Mesenchymal stem cell (in vitro differentiated cells and primary cell): ENCODE measurements around the gene CPNE8.

Source experiments
- DNase-seq: peaks from one replicate; pipeline ENCODE4 v3.0.0-alpha.2; 2013
- H2AFZ ChIP-seq: one replicate; pipeline ENCODE4 v1.6.1; 2013; ENCODE audit warnings: low read depth, mild to moderate bottlenecking, control low read depth, inconsistent platforms, low read length, moderate library complexity
- H2AK5ac ChIP-seq: 2 replicates; pipeline ENCODE4 v1.6.1; 2013; ENCODE audit warnings: low read length, moderate library complexity, mild to moderate bottlenecking, inconsistent platforms; ENCODE audit not compliant: severe bottlenecking
- H2BK120ac ChIP-seq: one replicate; pipeline ENCODE4 v1.6.1; 2013; ENCODE audit warnings: low read depth, mild to moderate bottlenecking, inconsistent platforms, low read length, moderate library complexity
- H2BK12ac ChIP-seq, 2 experiments: one replicate each; pipeline ENCODE4 v1.6.1; 2013; ENCODE audit warnings: inconsistent platforms in 2 of 2, low read length in 2 of 2, mild to moderate bottlenecking in 2 of 2, moderate library complexity in 2 of 2, control low read depth in 1 of 2
- H2BK15ac ChIP-seq: one replicate; pipeline ENCODE4 v1.6.1; 2013; ENCODE audit warnings: mild to moderate bottlenecking, low read depth, inconsistent platforms; ENCODE audit not compliant: poor library complexity, severe bottlenecking
- H2BK5ac ChIP-seq: 2 replicates; pipeline ENCODE4 v1.6.1; 2013; ENCODE audit warnings: low read depth, mild to moderate bottlenecking, low read length, control low read depth, inconsistent platforms; ENCODE audit not compliant: poor library complexity, severe bottlenecking
- H3K14ac ChIP-seq, 2 experiments: one replicate each; pipeline ENCODE4 v1.6.1; 2013; ENCODE audit warnings: inconsistent platforms in 2 of 2, low read length in 2 of 2, control low read depth in 1 of 2, mild to moderate bottlenecking in 1 of 2, moderate library complexity in 1 of 2
- H3K18ac ChIP-seq, 2 experiments: one replicate each; pipeline ENCODE4 v1.6.1; 2013; ENCODE audit warnings: inconsistent platforms in 2 of 2, low read length in 2 of 2, control low read depth in 1 of 2, low read depth in 1 of 2, mild to moderate bottlenecking in 1 of 2
- H3K23ac ChIP-seq, 2 experiments: one replicate each; pipeline ENCODE4 v1.6.1; 2013; ENCODE audit warnings: inconsistent platforms in 2 of 2, low read length in 2 of 2, mild to moderate bottlenecking in 2 of 2, moderate library complexity in 2 of 2, control low read depth in 1 of 2
- H3K27ac ChIP-seq: 2 replicates; pipeline ENCODE4 v1.5.1; 2013; ENCODE audit warnings: mild to moderate bottlenecking, moderate library complexity, low read length, control low read depth, inconsistent platforms; ENCODE audit not compliant: poor library complexity, severe bottlenecking
- H3K27me3 ChIP-seq, 2 experiments: 2 replicates each; pipeline versions ENCODE4 v1.6.1 to v1.7.0; 2013; ENCODE audit warnings: low read length in 2 of 2, mild to moderate bottlenecking in 2 of 2, moderate library complexity in 2 of 2, control low read depth in 1 of 2, inconsistent platforms in 1 of 2; ENCODE audit not compliant: control insufficient read depth in 1 of 2, insufficient read depth in 1 of 2
- H3K36me3 ChIP-seq, 2 experiments: 2 replicates each; pipeline versions ENCODE4 v1.6.1 to v1.7.0; 2013; ENCODE audit warnings: low read length in 2 of 2, control low read depth in 1 of 2, inconsistent platforms in 1 of 2, low read depth in 1 of 2, mild to moderate bottlenecking in 1 of 2; ENCODE audit not compliant: insufficient read depth in 2 of 2, control insufficient read depth in 1 of 2
- H3K4ac ChIP-seq, 2 experiments: one replicate each; pipeline ENCODE4 v1.6.1; 2013; ENCODE audit warnings: inconsistent platforms in 2 of 2, low read length in 2 of 2, mild to moderate bottlenecking in 2 of 2, moderate library complexity in 2 of 2, control low read depth in 1 of 2, low read depth in 1 of 2
- H3K4me1 ChIP-seq: 2 replicates; pipeline ENCODE4 v1.6.1; 2013; ENCODE audit warnings: low read depth, low read length, control low read depth; ENCODE audit not compliant: control insufficient read depth, insufficient read depth
- H3K4me2 ChIP-seq: 2 replicates; pipeline ENCODE4 v1.6.1; 2013; ENCODE audit warnings: low read length, mild to moderate bottlenecking, inconsistent platforms; ENCODE audit not compliant: poor library complexity, severe bottlenecking
- H3K4me3 ChIP-seq, 2 experiments: 2 replicates each; pipeline versions ENCODE4 v1.5.1 to v1.7.0; 2013; ENCODE audit warnings: low read length in 2 of 2, mild to moderate bottlenecking in 2 of 2, control low read depth in 1 of 2, low read depth in 1 of 2; ENCODE audit not compliant: insufficient read depth in 1 of 2
- H3K79me1 ChIP-seq: replicated peaks from 2 replicates; pipeline ENCODE4 v1.6.1; 2013; ENCODE audit warnings: mild to moderate bottlenecking, control low read depth, low read length, inconsistent platforms; ENCODE audit not compliant: poor library complexity, severe bottlenecking
- H3K9ac ChIP-seq: 2 replicates; pipeline ENCODE4 v1.7.0; 2013; ENCODE audit warnings: mild to moderate bottlenecking, low read length, moderate library complexity
- H3K9me3 ChIP-seq: 2 replicates; pipeline ENCODE4 v1.7.0; 2013; ENCODE audit warnings: mild to moderate bottlenecking, low read length; ENCODE audit not compliant: control insufficient read depth
- H4K8ac ChIP-seq: one replicate; pipeline ENCODE4 v1.6.1; 2013; ENCODE audit warnings: inconsistent platforms, mild to moderate bottlenecking, low read length, moderate library complexity
- H4K91ac ChIP-seq: one replicate; pipeline ENCODE4 v1.6.1; 2013; ENCODE audit warnings: mild to moderate bottlenecking, low read length, inconsistent platforms
- WGBS: methylation state at CpG from one replicate; pipeline ENCODE4 v1.1.7; 2013; ENCODE audit warnings: mixed read lengths; 5-methylcytosine and 5-hydroxymethylcytosine counted together

The CPNE8 gene

GRCh38 chr12:38926501-38926900, 21.1 kb upstream of the CPNE8 start:
- Histone ChIP-seq H3K79me1 (no peaks in the 10 kb centered on the region), H2BK12ac (no peak overlapping the region), H4K91ac (no peak overlapping the region), H3K4me1 (no peaks in the 10 kb centered on the region), H3K9me3 (no peaks in the 10 kb centered on the region), H2AFZ (no peak overlapping the region), H3K27me3 (no peaks in the 10 kb centered on the region), H3K4ac (no peak overlapping the region), H3K27ac (no peak overlapping the region), H3K14ac (no peak overlapping the region), H3K4me2 (no peak overlapping the region), H2BK120ac (no peak overlapping the region), H3K4me3 (no peak overlapping the region), H3K18ac (no peak overlapping the region), H2BK5ac (no peak overlapping the region), H2BK15ac (no peak overlapping the region), H3K36me3 (no peaks in the 10 kb centered on the region), H3K9ac (no peak overlapping the region), H2AK5ac (no peak overlapping the region), H3K23ac (no peak overlapping the region), H4K8ac (no peak overlapping the region)
- WGBS: no CpG with 5 or more reads among the region's 1 CpG
- DNase-seq: no peak

- DNase-seq: peak; percentile 73
- no peak overlapping the region for H2BK5ac ChIP-seq
- H4K8ac ChIP-seq: no peak overlapping the region
- no peaks in the 10 kb centered on the region for H3K36me3 ChIP-seq
- H3K4me2 ChIP-seq: no peak overlapping the region
- H3K18ac ChIP-seq: no peak overlapping the region
- H2AFZ ChIP-seq: no peak overlapping the region
- no peak overlapping the region for H3K9ac ChIP-seq
- H2BK15ac ChIP-seq: no peak overlapping the region
- no peak overlapping the region for H3K23ac ChIP-seq
- peaks cover 6% of the 10 kb centered on the region for H3K9me3 ChIP-seq
- H2BK120ac ChIP-seq: no peak overlapping the region
- no peak overlapping the region for H3K14ac ChIP-seq
- H2BK12ac ChIP-seq: no peak overlapping the region
- no peak overlapping the region for H4K91ac ChIP-seq
- H3K4me1 ChIP-seq: no peaks in the 10 kb centered on the region
- H3K27ac ChIP-seq: no peak overlapping the region
- H3K4me3 ChIP-seq: no peak overlapping the region
- no peak overlapping the region for H3K4ac ChIP-seq
- WGBS: 0% methylated on average over 1 of the region's 2 CpGs
- H3K27me3 ChIP-seq: no peaks in the 10 kb centered on the region
- H3K79me1 ChIP-seq: no peaks in the 10 kb centered on the region
- no peak overlapping the region for H2AK5ac ChIP-seq
These were observed 15.8 kb upstream of the CPNE8 start for GRCh38 chr12:38921025-38921677.

GRCh38 chr12:38919191-38919590, 13.8 kb upstream of the CPNE8 start:
- H2AK5ac ChIP-seq: no peak overlapping the region
- no peak overlapping the region for H2BK12ac ChIP-seq
- H3K27me3 ChIP-seq: no peaks in the 10 kb centered on the region
- DNase-seq: no peak
- no peaks in the 10 kb centered on the region for H3K4me1 ChIP-seq
- H3K14ac ChIP-seq: no peak overlapping the region
- no peak overlapping the region for H3K23ac ChIP-seq
- no peak overlapping the region for H4K91ac ChIP-seq
- H3K4me2 ChIP-seq: no peak overlapping the region
- no peak overlapping the region for H3K4me3 ChIP-seq
- no peak overlapping the region for H2BK15ac ChIP-seq
- H3K9ac ChIP-seq: no peak overlapping the region
- no peak overlapping the region for H2AFZ ChIP-seq
- no peak overlapping the region for H3K4ac ChIP-seq
- 77% methylated on average over 5 of the region's 5 CpGs for WGBS
- peaks cover 6% of the 10 kb centered on the region for H3K9me3 ChIP-seq
- no peak overlapping the region for H4K8ac ChIP-seq
- no peak overlapping the region for H2BK5ac ChIP-seq
- H3K79me1 ChIP-seq: no peaks in the 10 kb centered on the region
- H3K36me3 ChIP-seq: no peaks in the 10 kb centered on the region
- H3K18ac ChIP-seq: no peak overlapping the region
- no peak overlapping the region for H2BK120ac ChIP-seq
- H3K27ac ChIP-seq: no peak overlapping the region

GRCh38 chr12:38915429-38916182, 10.2 kb upstream of the CPNE8 start:
- Histone ChIP-seq H3K4me3 (no peak overlapping the region), H2AK5ac (no peak overlapping the region), H4K91ac (no peak overlapping the region), H2BK15ac (no peak overlapping the region), H3K18ac (no peak overlapping the region), H2AFZ (no peak overlapping the region), H3K14ac (no peak overlapping the region), H3K9me3 (peaks cover 6% of the 10 kb centered on the region), H3K27me3 (no peaks in the 10 kb centered on the region), H3K9ac (no peak overlapping the region), H3K23ac (no peak overlapping the region), H3K79me1 (no peaks in the 10 kb centered on the region), H2BK5ac (no peak overlapping the region), H3K4ac (no peak overlapping the region), H2BK12ac (no peak overlapping the region), H3K4me1 (no peaks in the 10 kb centered on the region), H2BK120ac (no peak overlapping the region), H3K27ac (no peak overlapping the region), H3K4me2 (no peak overlapping the region), H3K36me3 (no peaks in the 10 kb centered on the region), H4K8ac (no peak overlapping the region)
- DNase-seq: no peak
- 83% methylated on average over 2 of the region's 3 CpGs for WGBS
